Measurements from ENCODE around the gene NOC2L.
"Not testable (repeated sequence)": the region's sequence is repeated elsewhere in the genome, so short reads cannot be mapped to it uniquely, and the experiment has no call there.

DNA sequence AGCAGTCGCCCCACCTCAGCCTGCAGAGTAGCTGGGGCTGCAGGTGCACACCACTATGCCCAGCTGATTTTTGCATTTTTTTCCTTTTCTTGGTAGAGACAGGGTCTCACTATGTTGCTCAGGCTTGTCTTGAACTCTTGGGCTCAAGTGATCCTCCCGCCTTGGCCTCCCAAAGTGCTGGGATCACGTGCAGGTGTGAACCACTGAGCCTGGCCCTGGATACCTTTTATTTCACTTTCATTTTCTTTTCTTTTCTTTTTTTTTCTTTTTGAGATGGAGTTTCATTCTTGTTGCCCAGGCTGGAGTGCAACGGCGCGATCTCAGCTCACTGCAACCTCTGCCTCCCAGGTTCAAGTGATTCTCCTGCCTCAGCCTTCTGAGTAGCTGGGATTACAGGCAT, 32.2 kb upstream of the NOC2L start:
- TF ChIP-seq MTA3 (IDR thresholded peaks at IDR 0.05; ENCODE audit: borderline replicate concordance); MEIS2 (IDR thresholded peaks at IDR 0.05; ENCODE audit: partially characterized antibody); SMC3 (conservative IDR thresholded peaks at IDR 0.05; ENCODE audit: insufficient read depth, low read depth, low read length); TAF1 (IDR thresholded peaks at IDR 0.05; ENCODE audit: control insufficient read depth, extremely low read depth, insufficient read depth, low read length, severe bottlenecking): not testable (repeated sequence)
